Mesendoderm (in vitro differentiated cells): ENCODE results near the gene TSPOAP1.
A peak's percentile ranks its signal among the peaks of the same experiment; 100 is the strongest.

Experiments used
- DNase-seq: peaks from one replicate; pipeline ENCODE4 v3.0.0; 2013
- H2AK5ac ChIP-seq: 2 replicates; pipeline ENCODE4 v1.6.1; 2013; ENCODE audit warnings: low read length, inconsistent platforms
- H2BK120ac ChIP-seq: 2 replicates; pipeline ENCODE4 v1.6.1; 2013; ENCODE audit warnings: low read depth, mild to moderate bottlenecking, low read length, moderate library complexity, mixed read lengths
- H2BK15ac ChIP-seq: replicated peaks from 2 replicates; pipeline ENCODE4 v1.6.1; 2013; ENCODE audit warnings: low read depth, mild to moderate bottlenecking, moderate library complexity
- H2BK5ac ChIP-seq: 2 replicates; pipeline ENCODE4 v1.6.1; 2013; ENCODE audit warnings: low read length, inconsistent platforms
- H3K18ac ChIP-seq: 2 replicates; pipeline ENCODE4 v1.6.1; 2013; ENCODE audit warnings: mild to moderate bottlenecking, low read length, mixed read lengths
- H3K23ac ChIP-seq: one replicate; pipeline ENCODE4 v1.6.1; 2013; ENCODE audit warnings: low read length
- H3K27ac ChIP-seq: 2 replicates; pipeline ENCODE4 v1.5.1; 2013; ENCODE audit warnings: low read depth, mild to moderate bottlenecking, inconsistent platforms, low read length, moderate library complexity
- H3K27me3 ChIP-seq: 2 replicates; pipeline ENCODE4 v1.6.1; 2013; ENCODE audit warnings: low read length, control low read depth, mild to moderate bottlenecking, inconsistent platforms; ENCODE audit not compliant: insufficient read depth, poor library complexity
- H3K36me3 ChIP-seq: 2 replicates; pipeline ENCODE4 v1.6.1; 2013; ENCODE audit warnings: low read length, inconsistent platforms; ENCODE audit not compliant: control insufficient read depth, insufficient read depth
- H3K4ac ChIP-seq: one replicate; pipeline ENCODE4 v1.6.1; 2013; ENCODE audit warnings: low read depth, mild to moderate bottlenecking, low read length, moderate library complexity
- H3K4me1 ChIP-seq: 2 replicates; pipeline ENCODE4 v1.6.1; 2013; ENCODE audit warnings: low read depth, low read length, inconsistent platforms; ENCODE audit not compliant: control insufficient read depth
- H3K4me2 ChIP-seq: 2 replicates; pipeline ENCODE4 v1.6.1; 2013; ENCODE audit warnings: low read length
- H3K4me3 ChIP-seq: 2 replicates; pipeline ENCODE4 v1.5.1; 2013; ENCODE audit warnings: mild to moderate bottlenecking, low read length
- H3K56ac ChIP-seq: one replicate; pipeline ENCODE4 v1.6.1; 2013; ENCODE audit warnings: low read length
- H3K79me1 ChIP-seq: 2 replicates; pipeline ENCODE4 v1.6.1; 2013; ENCODE audit warnings: low read length, inconsistent platforms
- H3K79me2 ChIP-seq: 2 replicates; pipeline ENCODE4 v1.6.1; 2013; ENCODE audit warnings: mild to moderate bottlenecking, low read length; ENCODE audit not compliant: control insufficient read depth, insufficient read depth
- H3K9ac ChIP-seq: 2 replicates; pipeline ENCODE4 v1.6.1; 2013; ENCODE audit warnings: low read length, inconsistent platforms
- H4K5ac ChIP-seq: one replicate; pipeline ENCODE4 v1.6.1; 2013; ENCODE audit warnings: low read length
- H4K8ac ChIP-seq: one replicate; pipeline ENCODE4 v1.6.1; 2013; ENCODE audit warnings: low read depth, mild to moderate bottlenecking, control low read depth, low read length, moderate library complexity
- WGBS: extraction: QIAGEN DNeasy Blood & Tissue Kit; methylation state at CpG from one replicate; pipeline ENCODE4 v1.1.7; 2013; ENCODE audit warnings: low lambda C conversion rate, missing lambda C conversion rate; ENCODE audit not compliant: insufficient coverage; ENCODE audit errors: extremely low coverage; 5-methylcytosine and 5-hydroxymethylcytosine counted together

The TSPOAP1 gene

DNA sequence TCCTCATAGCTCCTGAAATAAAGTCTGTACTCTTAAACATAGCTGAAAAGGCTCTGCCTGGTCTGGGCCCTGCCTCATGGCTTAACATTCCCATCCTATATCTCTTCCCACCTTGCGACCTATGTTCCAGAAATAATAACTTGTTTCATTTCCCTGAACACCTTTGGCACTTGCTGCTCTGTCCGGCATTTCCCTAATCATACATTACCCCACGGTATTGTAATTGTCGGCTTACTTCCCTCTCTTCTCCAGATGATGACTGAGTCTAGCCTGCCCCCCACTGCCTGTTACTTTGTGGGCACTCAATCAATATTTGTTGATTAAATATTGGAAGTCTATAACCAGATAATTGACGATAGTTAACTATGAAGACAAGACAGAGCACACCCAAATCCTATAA is 46.7 kb upstream of the TSPOAP1 start:
- no peak overlapping the region for H2BK5ac ChIP-seq
- no peaks in the 10 kb centered on the region for H3K27me3 ChIP-seq
- H4K5ac ChIP-seq, result no peak overlapping the region
- no peak overlapping the region for H2BK15ac ChIP-seq
- no peak overlapping the region for H2BK120ac ChIP-seq
- H3K27ac ChIP-seq, result no peak overlapping the region
- no peak overlapping the region for H2AK5ac ChIP-seq
- no peak overlapping the region for H4K8ac ChIP-seq
- H3K4me1 ChIP-seq, result peaks cover 12% of the 10 kb centered on the region
- no peaks in the 10 kb centered on the region for H3K36me3 ChIP-seq
- H3K4me2 ChIP-seq, result no peak overlapping the region
- H3K56ac ChIP-seq, result peak overlapping the region; percentile 17
- no peaks in the 10 kb centered on the region for H3K79me2 ChIP-seq
- H3K4me3 ChIP-seq, result no peak overlapping the region
- no peak overlapping the region for H3K9ac ChIP-seq
- no peak overlapping the region for H3K23ac ChIP-seq
- no peak overlapping the region for H3K4ac ChIP-seq
- no CpG with 5 or more reads among the region's 5 CpGs for WGBS
- DNase-seq, result no peak
- no peak overlapping the region for H3K18ac ChIP-seq
- H3K79me1 ChIP-seq, result no peaks in the 10 kb centered on the region

DNA sequence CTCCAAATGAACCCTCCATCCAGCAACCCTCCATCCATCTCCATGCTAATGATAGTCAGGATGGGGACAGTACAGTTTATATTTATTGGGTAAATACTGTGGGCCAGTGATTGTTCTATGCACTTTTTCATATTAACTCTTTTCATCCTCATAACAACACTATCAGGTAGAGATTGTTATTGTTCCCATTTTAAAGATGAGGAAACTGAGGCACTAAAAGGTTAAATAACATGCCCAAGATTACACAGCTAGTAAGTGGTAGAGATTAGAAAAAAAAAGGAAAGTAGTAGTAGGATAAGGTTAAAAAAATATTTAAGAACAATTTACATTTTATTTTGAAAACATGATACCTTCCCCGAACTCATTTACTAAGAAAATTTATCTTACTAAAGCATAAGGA is 45.3 kb upstream of the TSPOAP1 start:
- Histone ChIP-seq H3K36me3 (no peaks in the 10 kb centered on the region), H3K23ac (no peak overlapping the region), H3K9ac (no peak overlapping the region), H3K4ac (no peak overlapping the region), H4K5ac (no peak overlapping the region), H3K4me3 (no peak overlapping the region), H2BK15ac (no peak overlapping the region), H3K4me1 (peaks cover 7% of the 10 kb centered on the region), H3K27me3 (no peaks in the 10 kb centered on the region), H4K8ac (no peak overlapping the region), H2AK5ac (no peak overlapping the region), H3K18ac (no peak overlapping the region), H2BK5ac (no peak overlapping the region), H3K27ac (no peak overlapping the region), H2BK120ac (no peak overlapping the region), H3K56ac (no peak overlapping the region), H3K79me1 (no peaks in the 10 kb centered on the region), H3K79me2 (no peaks in the 10 kb centered on the region), H3K4me2 (no peak overlapping the region)
- no peak for DNase-seq
- no CpG with 5 or more reads among the region's 1 CpG for WGBS

DNA sequence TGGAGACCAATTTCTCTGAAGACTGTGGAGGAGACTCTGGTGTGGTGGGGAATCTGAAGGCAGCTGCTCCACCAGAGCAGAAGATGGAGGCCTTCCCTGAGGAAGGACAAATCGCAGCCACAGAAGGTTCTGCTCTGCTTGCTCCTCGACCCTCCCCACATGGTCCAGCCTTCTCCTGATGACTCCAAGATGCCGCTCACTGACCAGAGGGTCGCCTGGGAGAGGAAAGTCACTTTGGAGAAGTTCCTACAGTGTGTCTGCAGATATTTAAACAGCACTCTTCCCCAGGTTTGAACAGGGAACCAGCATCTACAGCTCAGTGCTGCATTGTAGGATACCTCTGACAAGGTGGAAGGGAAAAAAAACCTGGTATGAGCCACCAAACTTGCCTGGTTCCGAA is 44.4 kb upstream of the TSPOAP1 start:
- Histone ChIP-seq H2BK5ac (no peak overlapping the region), H3K4me2 (no peak overlapping the region), H2BK15ac (no peak overlapping the region), H3K79me2 (no peaks in the 10 kb centered on the region), H3K27me3 (no peaks in the 10 kb centered on the region), H3K56ac (no peak overlapping the region), H4K5ac (no peak overlapping the region), H3K18ac (no peak overlapping the region), H2AK5ac (no peak overlapping the region), H3K79me1 (no peaks in the 10 kb centered on the region), H2BK120ac (no peak overlapping the region), H3K23ac (no peak overlapping the region), H3K4ac (no peak overlapping the region), H3K4me1 (peaks cover 6% of the 10 kb centered on the region), H3K4me3 (no peak overlapping the region), H3K9ac (no peak overlapping the region), H4K8ac (no peak overlapping the region), H3K27ac (no peak overlapping the region), H3K36me3 (no peaks in the 10 kb centered on the region)
- no CpG with 5 or more reads among the region's 5 CpGs for WGBS
- DNase-seq, result no peak

DNA sequence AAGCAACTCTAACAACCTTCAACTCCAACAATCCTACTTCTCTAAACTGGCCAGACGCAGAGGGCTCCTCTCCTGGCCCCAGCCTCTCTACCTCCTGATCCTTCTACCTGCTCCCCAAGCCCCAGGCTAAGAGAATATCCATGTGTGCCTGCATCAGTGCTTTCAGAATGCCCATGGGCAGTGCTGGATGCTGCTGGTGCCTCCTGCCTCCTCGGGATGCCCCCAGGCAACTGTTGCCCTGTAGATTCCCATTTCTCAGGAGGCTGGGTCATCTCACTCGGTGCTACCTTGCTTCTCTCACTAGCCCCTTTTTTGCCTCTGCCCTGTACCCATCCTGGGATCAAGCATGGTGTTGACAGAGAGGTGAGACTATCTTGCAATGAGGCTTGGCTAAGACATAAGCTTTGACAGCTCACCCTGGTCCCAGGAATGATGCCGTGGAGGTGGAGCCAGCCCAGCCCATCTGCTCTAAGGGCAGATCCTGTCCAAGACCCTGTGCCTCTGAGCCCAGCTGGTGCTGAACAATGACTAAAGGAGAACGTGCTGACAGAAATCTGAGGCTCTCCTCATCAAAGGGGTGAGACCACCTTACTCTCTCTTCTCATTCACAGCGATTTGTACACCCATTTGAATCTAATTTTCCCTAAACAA is 42.8 kb upstream of the TSPOAP1 start:
- DNase-seq, result no peak
- H2BK120ac ChIP-seq, result no peak overlapping the region
- H4K8ac ChIP-seq, result no peak overlapping the region
- no peak overlapping the region for H3K27ac ChIP-seq
- no peaks in the 10 kb centered on the region for H3K79me2 ChIP-seq
- WGBS, result no CpG with 5 or more reads among the region's 6 CpGs
- H3K9ac ChIP-seq, result no peak overlapping the region
- H3K4me1 ChIP-seq, result peaks cover 3% of the 10 kb centered on the region
- H3K4me2 ChIP-seq, result no peak overlapping the region
- H2BK15ac ChIP-seq, result no peak overlapping the region
- no peak overlapping the region for H4K5ac ChIP-seq
- no peak overlapping the region for H2AK5ac ChIP-seq
- no peak overlapping the region for H3K56ac ChIP-seq
- no peak overlapping the region for H2BK5ac ChIP-seq
- no peak overlapping the region for H3K4me3 ChIP-seq
- no peaks in the 10 kb centered on the region for H3K27me3 ChIP-seq
- H3K23ac ChIP-seq, result no peak overlapping the region
- no peaks in the 10 kb centered on the region for H3K79me1 ChIP-seq
- H3K4ac ChIP-seq, result no peak overlapping the region
- H3K36me3 ChIP-seq, result no peaks in the 10 kb centered on the region
- no peak overlapping the region for H3K18ac ChIP-seq

DNA sequence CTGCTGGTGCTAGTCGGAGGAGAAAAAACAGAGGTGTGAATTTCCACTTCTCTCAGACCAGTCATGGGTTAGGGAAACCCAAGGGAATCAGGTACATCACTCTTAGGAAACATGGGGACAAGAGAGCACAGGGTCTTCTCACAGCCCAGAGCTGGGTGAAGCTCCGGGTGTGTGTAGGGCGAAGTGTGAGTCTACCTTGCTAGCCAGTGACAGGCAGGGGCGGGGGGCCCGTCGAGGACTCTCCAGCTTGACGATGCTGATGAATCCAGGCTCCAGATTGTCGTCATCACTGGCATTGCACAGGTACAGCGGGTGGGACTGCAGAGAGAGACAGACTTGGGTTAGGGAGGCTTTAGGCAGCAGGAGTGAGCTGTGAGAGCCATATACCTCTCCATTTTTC is 42.1 kb upstream of the TSPOAP1 start:
- Histone ChIP-seq H4K8ac (no peak overlapping the region), H3K56ac (no peak overlapping the region), H3K4ac (no peak overlapping the region), H3K36me3 (no peaks in the 10 kb centered on the region), H2BK120ac (no peak overlapping the region), H3K4me2 (no peak overlapping the region), H2BK5ac (no peak overlapping the region), H3K79me2 (no peaks in the 10 kb centered on the region), H3K27me3 (no peaks in the 10 kb centered on the region), H3K18ac (no peak overlapping the region), H3K27ac (no peak overlapping the region), H3K23ac (no peak overlapping the region), H3K79me1 (no peaks in the 10 kb centered on the region), H3K4me3 (no peak overlapping the region), H3K4me1 (no peaks in the 10 kb centered on the region), H4K5ac (no peak overlapping the region), H2BK15ac (no peak overlapping the region), H3K9ac (no peak overlapping the region), H2AK5ac (no peak overlapping the region)
- WGBS, result no CpG with 5 or more reads among the region's 9 CpGs
- no peak for DNase-seq

DNA sequence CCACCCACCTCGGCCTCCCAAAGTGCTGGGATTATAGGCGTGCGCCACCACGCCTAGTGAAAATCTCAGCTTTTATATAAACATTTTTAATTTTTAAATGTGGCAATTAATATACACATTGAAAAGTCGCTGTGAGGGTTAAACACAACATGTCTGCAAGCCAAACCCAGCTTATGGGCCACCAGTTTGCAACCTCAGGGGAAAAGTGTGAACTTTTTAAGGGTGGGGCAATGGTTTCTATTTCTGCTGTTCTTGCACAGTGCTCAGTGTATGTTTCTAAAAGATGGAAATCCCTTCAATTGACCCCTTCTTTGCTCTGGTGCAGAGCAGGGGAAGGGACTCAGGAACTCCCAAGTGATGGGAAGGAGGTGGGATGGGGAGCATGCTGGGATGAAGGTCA is 41.7 kb upstream of the TSPOAP1 start:
- DNase-seq, result no peak
- Histone ChIP-seq H3K4me1 (no peaks in the 10 kb centered on the region), H2AK5ac (no peak overlapping the region), H3K36me3 (no peaks in the 10 kb centered on the region), H4K8ac (no peak overlapping the region), H3K18ac (no peak overlapping the region), H2BK120ac (no peak overlapping the region), H3K27me3 (no peaks in the 10 kb centered on the region), H3K79me2 (no peaks in the 10 kb centered on the region), H3K27ac (no peak overlapping the region), H3K56ac (no peak overlapping the region), H3K4me3 (no peak overlapping the region), H3K23ac (no peak overlapping the region), H2BK5ac (no peak overlapping the region), H3K9ac (no peak overlapping the region), H3K4me2 (no peak overlapping the region), H3K79me1 (no peaks in the 10 kb centered on the region), H3K4ac (no peak overlapping the region), H2BK15ac (no peak overlapping the region), H4K5ac (no peak overlapping the region)
- no CpG with 5 or more reads among the region's 5 CpGs for WGBS
